ENCODE measurements around the gene HYAL1. TPM values are rescaled to one million over a fixed set of nuclear protein-coding genes. Genes with fewer than 3 reads are reported as not detected.
A peak's percentile ranks its signal among the peaks of the same experiment; 100 is the strongest.

The HYAL1 gene
- polyA plus RNA-seq, 1 donor: 2.1 TPM

DNA sequence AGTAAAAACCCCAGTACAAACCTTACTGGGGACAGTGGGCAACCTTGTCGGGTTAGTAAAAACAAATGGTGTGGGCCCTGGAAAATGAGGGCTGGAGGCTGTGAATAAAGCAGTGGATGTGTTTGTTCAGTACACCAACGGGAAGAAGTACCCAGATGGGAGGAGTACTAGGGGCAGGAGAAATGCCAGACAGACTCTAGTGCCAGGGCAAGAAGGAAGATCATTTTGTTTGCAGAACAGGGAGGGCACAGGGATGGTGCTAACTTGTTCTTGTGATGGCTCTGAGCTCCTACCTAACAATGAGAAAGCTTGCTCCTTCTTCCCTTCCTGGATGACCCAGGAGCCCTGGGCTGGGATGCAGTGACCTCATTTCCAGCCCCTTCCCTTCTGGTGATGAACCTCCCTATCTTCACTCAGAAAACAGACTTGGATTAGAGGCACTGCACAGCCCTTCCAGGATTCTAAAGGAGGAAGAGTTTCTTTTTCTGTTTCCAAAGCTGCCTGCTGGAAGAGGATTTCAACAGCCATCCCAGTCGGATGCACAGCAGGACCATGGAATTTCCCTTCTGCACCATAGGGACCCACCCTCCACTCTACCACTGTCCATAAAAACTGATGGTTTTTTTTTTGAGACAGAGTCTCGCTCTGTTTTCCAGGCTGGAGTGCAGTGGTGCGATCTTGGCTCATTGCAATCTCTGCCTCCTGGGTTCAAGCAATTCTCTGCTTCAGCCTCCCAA is 31.1 kb upstream of the HYAL1 start:
- DNase-seq: no peak

DNA sequence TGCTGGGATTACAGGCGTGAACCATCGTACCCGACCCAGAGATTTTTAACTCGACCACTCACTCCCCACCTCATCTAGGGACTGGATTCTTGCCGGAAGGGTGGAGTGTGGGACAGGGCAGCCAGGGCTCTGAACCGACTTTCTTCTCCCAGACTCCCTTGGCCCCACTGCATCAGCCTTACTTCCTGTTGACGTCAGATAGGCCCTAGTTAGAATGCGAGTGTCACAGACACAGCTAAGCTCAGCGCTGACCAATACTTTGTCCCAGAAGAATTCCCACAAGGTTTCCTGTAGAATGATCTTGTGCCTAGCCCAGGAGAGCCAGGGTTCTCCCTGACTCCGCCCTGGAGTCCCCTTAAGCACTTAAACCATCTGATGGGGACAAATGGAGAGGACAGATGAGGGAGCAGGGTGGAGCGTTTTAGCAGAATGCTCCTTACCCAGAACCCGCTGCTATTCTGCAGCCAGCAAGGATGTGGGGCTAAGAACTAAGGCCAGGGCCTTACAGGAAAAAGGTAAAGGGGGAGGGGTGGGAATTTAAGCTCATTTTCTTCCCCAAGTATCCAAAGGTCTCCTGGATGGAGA is 30.5 kb upstream of the HYAL1 start:
- DNase-seq: no peak

DNA sequence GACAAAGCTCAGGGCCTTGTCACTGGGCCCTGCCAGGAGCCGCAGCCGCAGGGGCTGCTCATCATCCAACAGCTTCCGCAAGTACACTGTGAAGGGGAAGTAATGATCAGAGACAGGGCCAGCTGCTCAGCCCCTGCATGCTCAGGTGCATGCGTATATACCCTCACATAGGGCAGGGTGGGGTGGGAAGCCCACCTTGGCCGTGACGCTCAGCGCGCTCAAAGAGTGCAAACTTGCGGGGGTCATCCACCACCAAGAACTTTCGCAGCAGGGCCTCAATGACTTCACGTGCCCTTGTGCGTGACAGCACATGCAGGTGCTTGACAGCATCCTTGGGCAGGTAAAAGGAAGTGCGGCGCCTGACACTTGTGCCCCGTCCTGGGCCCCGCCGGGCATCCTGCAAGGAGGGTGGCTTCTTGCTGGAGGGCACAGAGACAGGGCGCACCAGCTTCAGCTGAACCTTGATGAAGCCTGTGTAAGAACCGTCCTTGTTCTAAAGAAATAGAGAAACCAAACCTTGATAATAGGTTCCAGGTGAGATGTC is 28.1 kb upstream of the HYAL1 start:
- no peak for DNase-seq

DNA sequence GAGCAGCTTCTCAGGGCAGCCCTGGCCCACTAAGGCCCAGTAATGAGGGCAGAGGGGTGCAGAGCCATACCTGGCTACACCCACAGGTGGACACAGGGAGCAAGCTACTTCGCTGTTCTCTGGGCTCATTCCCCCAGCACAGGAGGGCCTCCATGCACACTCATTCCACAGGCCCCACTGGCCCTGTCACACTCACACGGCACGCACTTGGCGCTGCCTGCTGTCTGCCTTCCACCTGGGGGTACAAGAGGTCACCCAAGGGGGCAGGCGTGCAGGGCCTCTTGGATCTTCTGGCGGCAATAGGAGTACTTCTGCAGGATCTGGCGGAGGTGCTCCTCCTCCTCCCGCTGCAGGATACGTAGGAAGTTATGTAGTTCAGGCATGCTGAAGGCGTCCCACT is 27.0 kb upstream of the HYAL1 start:
- no peak for DNase-seq

DNA sequence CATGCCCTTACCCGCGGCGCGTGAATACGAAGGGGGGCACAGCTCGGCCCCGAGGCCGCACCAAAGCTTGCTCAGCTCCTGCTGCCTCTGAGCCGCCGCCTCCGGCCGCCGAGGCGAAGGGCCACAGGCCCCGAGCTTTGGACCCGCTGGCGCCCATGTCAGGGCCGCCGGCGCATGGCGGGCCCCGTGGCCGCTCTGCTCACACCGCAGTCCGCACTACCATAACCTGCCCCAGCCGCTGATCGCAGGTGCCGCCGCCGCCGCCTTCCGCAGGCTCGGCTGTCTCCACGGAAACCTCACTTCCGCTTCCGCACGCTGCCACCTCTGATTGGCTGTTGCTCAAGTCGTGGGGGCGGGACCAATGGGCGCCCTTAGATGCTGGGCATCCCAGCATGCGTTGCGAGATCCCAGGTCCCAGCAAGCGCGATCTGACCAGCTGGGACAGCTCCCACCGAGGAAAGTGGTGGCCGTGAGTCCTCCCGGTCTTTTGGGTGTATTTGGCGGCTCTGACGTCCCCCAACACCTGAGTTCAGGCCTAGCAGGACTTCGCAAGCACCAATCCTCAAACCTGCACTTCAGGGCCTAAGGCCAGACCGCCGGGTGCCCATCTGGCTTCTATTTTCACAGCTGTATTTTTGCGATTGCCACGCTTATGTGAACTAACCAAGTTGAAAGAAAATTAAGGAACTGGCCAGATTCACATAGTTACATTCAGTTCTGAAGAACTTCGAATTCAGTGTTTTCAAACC is 24.7 kb upstream of the HYAL1 start, which contains the start of gene TUSC2:
TUSC2 (minus strand) TSS at position 281 of the 749 bp plus-strand sequence; CDS start at position 157, 124 bp downstream.
- peak; percentile 96 for DNase-seq

DNA sequence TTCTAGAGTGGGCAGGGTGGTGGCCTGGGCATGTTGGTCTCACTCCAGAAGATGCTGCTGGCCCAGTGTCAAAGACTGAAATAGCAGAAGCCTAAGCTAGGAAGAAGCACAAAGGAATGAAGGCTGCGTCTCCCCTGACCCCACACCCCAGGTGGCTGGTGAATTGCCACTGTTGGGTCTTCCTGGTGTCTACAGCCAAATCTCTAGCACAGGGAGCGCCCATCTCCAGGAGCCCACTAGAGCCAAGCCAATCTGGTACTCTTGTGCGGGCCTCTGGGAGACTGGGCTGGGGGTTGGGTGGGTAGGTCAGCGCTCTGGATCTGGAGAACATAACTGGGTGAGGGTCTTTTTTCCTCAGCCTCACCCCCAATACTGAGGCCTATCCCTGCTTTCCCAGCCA is 23.8 kb upstream of the HYAL1 start:
- DNase-seq: no peak

DNA sequence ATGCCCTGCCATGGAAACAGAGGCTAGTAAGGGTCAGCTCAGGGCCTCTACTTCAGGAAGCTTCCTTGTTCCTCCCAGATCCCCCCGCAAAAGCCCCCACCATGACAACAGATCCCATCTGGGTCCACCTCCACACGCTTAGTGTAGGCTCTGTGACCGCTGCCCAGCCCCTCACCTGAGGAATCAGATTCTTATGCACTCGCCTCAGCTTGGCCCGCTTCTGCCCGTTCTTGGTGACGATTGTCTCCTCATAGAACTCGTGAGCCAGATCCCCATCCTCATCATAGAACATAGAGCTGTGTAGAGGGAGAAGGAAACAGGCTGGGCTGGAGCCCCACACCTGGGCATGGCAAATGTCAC is 22.8 kb upstream of the HYAL1 start:
- no peak for DNase-seq

DNA sequence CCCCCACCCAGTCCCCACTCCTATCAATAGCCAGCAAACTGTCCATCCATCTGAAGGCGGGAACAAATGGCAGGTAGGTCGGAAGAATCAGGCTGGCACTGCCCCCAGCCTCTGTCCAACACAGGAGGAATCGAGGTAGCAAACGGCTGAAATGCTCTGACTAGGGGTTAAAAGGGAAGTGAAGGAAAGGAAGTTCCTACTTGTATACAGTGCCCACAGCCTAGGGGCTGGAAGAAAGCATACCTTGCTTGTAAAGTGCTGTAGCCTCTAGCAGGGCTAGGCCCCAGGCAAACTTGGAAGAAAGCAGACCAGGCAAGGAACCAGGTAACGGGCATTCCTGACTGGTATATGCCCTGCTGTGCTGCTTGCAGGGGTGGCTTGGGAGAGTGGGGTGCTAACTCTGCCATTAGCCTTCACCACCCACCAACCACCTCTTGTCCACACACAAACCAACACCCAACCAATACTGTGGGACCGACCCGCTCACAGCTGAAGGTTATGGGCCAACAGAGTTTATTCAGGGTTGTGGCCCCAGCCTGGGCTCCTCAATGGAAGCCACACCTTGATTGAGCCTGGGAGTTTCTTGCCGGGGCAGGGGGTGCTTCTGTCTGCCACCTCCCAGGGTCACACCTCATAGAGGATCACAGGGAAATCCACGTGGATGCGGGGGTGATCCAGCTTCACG is 22.3 kb upstream of the HYAL1 start:
- no peak for DNase-seq

DNA sequence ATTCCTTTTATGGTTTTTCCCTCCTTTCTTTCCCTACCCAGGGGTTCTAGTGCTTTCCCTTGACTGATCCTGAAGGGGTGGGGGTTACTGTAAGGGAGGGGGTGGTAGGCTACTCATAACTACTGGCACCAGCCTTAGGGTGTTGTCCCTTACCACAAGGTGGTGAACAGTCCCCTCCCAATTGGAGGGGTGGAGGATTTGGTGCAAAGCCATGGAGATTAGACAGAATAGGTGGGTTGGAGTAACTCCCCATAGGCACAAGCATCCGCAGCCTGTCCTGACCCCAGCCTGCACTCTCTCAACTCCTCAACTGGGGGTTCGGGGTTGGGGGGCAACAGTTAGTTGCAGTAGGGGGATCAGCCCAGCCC is 21.7 kb upstream of the HYAL1 start:
- no peak for DNase-seq

DNA sequence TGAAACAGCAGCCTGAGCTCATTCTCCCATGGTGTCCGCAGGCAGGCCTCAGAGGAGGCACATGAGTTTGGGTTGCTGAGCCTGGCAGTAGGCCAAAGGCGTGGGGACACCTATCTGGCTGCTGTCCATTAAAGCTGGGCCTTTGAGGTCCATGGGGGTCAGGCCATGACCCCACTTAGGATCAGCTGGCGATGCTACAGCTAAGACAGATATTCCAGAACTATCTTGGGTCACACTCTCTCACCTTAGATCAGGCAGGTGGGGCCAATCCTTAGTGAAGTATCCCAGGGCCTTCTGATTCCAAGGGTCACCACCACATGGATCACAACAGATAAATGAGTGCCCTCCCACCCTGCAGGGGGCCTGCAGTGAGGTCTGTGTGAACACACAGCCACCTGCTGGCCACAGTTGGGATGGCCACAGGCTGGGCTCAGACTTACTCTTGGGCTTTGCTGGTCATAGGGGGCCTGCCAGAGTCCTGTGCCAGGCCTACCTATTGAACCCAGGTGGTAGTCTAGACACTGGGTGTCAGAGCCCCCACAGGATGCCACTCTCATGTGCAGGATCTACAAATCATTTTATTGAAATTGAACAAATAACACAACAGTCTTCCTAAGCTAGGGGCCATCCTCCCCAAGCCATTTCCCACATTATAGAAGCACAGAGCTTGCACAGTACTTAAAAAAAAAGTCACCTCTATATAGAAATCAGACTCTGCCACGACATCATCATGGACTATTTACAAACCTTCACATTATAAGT is 21.2 kb upstream of the HYAL1 start:
- peak; percentile 66 for DNase-seq

DNA sequence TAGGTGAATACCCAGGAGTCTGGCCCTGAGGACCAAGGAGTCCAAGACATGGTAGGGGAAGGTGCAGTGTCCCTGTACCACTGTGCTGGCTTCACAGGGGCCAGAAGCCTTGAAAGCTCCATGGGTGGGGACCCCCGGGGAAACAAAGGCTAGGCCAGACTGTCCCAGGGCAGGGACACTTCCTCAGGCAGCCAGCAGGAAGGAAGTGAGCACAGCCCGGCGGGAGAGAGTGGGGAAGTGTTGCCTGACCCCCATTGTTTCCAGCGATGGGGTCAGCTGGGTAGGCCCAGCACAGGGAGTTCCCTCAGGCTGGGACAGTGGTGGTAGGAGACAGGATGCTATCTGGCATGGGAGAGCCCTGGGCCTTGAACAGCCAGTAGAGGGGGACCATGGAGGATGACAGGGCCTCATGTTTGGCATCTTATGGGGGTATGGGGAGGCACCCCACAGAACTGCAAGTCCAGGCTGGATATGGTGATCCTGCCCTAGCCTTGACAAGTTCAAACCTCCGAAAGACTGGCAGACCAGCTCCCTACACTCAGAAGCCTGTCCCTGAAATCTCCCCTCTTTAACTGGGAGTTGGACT is 20.3 kb upstream of the HYAL1 start:
- DNase-seq: no peak

DNA sequence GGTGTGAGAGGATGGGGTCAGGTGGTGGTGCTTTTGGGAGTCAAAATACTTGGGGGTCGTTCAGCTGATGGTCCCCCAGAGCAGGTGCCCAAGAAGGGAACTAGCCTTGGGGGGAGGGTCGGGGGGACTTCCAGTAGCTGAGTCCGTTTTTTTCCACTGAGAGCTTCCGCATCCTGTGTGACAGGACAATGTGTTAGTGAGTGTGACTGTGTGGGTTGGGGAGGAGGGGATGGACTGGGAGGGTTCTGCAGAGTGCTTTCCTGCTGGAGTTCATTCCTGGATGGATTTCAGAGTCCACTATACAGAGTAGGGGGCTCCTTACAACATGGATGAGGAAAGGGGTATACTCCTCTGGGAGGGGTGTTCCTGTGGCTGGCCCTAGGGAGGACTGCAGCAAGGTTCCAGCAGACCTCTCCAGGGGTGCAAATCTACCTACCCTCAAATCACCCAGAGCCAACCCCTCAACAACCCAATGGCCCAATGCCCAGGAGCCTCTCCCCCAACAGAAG is 19.8 kb upstream of the HYAL1 start:
- DNase-seq: no peak

DNA sequence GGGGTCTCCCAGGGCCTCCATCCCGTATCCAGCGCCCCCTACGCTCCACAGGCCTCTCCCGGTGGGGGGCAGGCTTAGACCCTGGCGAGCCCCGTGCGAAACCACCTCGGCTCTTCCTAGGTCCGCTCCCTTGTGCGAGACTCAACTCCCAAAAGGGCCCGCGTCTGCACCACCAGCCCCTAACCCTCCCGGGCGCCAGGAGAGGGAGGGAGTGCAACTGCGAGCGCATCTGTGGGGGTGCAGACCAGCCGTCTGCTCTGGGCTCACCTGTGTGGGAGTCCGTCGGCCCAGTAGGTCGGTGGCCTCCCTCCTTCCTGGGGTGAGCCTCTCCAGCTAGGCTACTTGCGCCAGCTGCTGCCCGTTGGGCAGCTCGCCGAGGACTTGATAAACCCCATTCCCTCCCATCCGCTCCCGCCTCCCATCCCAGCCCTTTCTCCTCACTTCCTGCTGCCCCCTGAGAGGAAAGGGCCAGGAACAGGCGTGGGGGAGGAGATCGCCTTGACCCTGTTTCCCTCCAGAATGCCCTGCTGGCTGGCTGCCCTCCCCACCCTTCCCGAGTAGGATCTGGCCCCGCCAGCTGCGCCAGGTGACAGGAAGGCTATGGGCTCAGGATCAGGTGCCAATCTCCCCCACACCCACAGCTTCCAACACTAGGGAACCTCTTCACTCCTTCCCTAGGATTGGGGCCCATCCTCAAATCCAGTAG is 19.2 kb upstream of the HYAL1 start, which contains the start of gene HYAL2:
HYAL2 (minus strand) TSS at position 360 of the 706 bp plus-strand sequence. CDS start 2,256 bp downstream, outside the sequence.
- no peak for DNase-seq

DNA sequence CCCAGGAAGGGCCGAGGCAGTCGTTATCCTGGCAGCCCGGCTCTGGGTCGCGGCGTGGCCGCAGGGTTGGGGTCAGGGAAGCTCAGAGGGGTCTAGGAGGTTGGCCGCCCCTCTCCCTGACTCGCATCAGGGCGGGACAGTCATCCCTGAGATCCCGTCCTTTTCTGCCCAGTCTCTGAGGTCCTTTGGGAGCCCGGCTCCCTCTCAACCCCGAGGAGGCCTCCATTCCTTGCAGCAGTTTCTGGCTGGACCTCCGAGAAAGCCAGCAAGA is 18.7 kb upstream of the HYAL1 start:
- no peak for DNase-seq

DNA sequence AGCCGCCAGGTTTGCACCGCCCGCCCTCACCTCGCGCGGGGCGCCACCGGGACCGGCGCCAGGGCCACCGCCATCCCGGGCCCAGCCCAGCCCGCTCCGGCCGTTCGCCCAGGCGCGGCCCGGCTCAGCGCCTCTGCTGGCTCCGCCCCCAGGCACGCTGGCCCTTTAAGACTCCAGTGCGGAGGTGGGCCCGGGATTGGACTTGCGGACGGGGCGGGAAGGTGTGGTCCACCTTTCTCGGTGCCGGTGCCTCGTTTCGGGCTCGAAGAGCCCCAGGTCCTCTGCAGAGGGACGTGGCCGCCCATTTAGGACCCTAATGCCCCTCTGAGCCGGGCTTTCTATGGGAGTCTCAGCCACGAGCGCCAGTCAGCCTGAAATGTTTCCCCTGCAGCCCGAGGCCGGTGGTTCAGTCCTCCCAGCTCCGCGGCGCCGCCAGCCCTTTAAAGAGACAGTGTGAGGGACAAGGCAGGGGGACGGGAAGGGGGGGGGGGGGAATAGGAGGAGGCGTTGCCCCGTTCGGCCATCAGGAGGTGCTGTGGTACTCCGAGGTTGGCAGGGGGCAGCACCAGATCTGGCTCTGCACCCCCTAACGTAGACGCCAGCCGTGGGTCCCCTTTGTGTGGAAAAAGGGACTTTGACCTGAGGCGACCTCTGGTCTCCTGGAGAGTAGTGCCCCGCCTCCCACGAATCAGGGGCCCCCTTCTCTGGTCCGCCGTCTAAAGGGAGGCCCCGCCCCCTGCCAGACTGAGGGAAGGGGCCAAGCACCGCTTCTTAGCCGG is 18.2 kb upstream of the HYAL1 start:
- DNase-seq: peak; percentile 90

DNA sequence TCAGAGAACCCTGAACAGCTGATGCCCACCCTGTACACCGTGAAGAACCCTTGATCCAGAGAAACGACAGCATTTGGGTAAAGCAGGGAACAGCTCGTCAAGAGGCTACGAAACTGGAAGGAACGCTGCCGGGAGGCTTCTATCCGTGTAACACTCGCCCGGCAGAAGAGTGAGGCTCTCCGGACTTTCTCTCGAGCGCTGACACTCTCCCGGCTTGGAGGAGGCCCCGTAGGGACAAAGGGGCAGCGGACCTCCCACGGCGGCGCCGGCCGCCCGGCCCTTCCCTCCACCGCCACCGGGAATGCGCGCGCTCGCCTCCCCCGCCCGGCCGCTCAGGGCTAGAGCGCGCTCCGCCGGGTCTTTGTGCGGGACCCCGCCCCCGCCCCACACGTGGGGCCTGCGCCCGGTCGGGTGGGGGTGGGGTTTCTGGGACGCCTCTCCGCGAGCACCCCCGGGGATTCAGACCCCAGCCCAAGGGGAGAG is 17.5 kb upstream of the HYAL1 start:
- peak; percentile 87 for DNase-seq

DNA sequence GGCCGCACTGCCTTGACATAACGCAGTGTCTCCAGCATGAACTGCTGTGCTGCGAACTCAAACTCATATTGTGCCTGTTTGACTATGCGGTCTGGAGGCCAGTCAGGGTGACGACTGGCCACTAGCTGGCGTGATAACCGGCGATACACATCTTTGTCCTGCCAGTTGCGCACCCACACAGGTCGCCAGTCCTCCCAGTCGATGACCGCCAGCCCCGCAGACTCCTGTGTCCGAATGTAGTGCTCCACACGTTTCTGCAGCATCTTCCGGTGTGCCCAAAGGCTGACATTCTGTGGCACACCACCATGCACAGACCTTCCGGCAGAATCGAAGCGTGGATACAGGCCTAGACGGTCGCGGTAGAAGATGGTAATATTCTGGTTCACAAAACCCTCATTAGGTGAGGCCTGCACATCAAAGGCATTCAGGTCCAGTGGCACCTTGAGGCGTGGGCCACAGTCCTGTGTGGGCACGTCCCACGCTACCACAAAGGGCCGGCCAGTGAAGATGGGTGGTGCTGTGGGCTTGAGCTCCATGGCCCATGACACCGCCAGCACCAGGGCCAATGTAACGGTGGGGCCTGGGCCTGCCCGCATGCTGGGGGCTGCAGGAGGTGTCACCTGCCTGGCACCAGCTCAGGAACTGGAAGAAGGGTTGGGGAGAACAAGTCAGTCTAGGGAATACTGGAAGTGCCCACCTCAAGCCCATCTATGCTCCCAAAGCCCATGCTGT is 16.7 kb upstream of the HYAL1 start:
- no peak for DNase-seq

DNA sequence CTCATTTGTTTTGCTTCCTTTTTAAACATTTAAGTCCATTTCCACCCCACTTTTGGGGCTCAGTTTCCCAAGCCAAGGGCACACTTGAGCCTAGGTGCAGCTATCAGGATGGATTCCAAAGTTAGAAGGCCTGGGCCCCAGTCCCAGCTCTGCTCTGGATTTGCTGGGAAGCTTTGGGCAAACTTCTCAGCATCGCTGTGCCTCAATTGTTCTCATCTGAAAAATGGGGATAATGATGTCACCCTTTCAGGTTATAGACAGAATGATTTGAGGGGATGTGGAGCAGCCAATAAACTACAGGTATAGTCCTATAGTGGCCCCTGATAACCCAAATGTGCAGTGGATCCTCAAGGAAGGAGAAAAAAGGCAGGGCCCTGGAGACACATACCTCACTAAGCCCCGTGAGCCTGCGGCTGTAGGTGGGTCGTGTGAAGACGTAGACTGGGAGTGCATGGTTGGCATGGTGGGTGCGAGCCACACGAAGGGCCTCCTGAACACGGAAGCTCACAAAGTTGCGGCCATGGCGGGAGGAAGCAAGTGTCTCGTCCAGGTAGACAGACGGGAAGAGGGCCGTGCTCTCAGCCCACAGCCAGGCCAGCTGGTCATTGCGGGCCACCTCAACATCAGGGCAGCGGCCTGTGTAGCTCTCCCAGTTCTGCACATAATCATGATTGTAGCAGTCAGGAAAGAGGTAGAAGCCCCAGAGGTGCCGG is 16.0 kb upstream of the HYAL1 start:
- DNase-seq: no peak

DNA sequence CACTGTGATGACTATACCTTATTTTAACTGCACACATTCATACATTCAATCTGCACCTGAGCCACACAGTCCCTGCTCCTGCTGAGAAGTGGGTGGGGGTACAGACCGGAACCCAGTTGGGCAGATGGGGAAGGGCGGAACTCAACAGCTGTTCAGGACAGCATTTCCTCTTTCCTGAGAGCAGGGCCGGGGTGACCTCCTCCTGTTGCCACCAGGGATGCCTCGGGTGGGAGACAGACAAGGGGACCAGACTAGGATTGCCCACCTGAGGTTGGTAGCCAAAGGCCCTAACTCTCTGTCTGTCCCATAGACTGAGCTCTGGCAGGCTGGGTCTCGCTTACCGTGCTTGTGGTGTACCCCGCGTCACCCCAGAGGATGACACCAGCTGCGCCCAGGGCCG is 15.2 kb upstream of the HYAL1 start:
- no peak for DNase-seq
